Astrocyte (in vitro differentiated cells and primary cell): ENCODE results near the gene CHD3. TPM values are rescaled to one million over a fixed set of nuclear protein-coding genes. Genes with fewer than 3 reads are reported as not detected.

ENCODE experiments used
- DNase-seq: peaks from one replicate; pipeline ENCODE4 v3.0.0-alpha.2; 2010; ENCODE audit warnings: low read depth
- FAIRE-seq: peaks from 2 replicates; lab custom pipeline; 2011; peaks lifted over from hg19 to GRCh38; lab: Jason Lieb, UNC
- H2AFZ ChIP-seq: 2 replicates; pipeline ENCODE4 v1.6.0; 2012; ENCODE audit warnings: low read depth, low read length, inconsistent platforms
- H3K27ac ChIP-seq: 2 replicates; pipeline ENCODE4 v1.5.1; 2011; ENCODE audit warnings: low read depth, low read length, inconsistent platforms
- H3K27me3 ChIP-seq: 2 replicates; pipeline ENCODE4 v1.6.0; 2011; ENCODE audit warnings: low read length, inconsistent platforms; ENCODE audit not compliant: insufficient read depth
- H3K36me3 ChIP-seq: 2 replicates; pipeline ENCODE4 v1.5.1; 2011; ENCODE audit warnings: low read length, inconsistent platforms; ENCODE audit not compliant: insufficient read depth
- H3K4me1 ChIP-seq: 2 replicates; pipeline ENCODE4 v1.5.1; 2011; ENCODE audit warnings: low read length, inconsistent platforms; ENCODE audit not compliant: insufficient read depth
- H3K4me2 ChIP-seq: 2 replicates; pipeline ENCODE4 v1.6.0; 2012; ENCODE audit warnings: low read length, inconsistent platforms
- H3K4me3 ChIP-seq: 2 replicates; pipeline ENCODE4 v1.5.1; 2011; ENCODE audit warnings: low read depth, mild to moderate bottlenecking, low read length, inconsistent platforms; ENCODE audit not compliant: insufficient read depth
- H3K79me2 ChIP-seq: 2 replicates; pipeline ENCODE4 v1.6.0; 2012; ENCODE audit warnings: mild to moderate bottlenecking, low read length, inconsistent platforms; ENCODE audit not compliant: insufficient read depth
- H3K9ac ChIP-seq: 2 replicates; pipeline ENCODE4 v1.6.0; 2012; ENCODE audit warnings: mild to moderate bottlenecking, low read length, inconsistent platforms
- H3K9me3 ChIP-seq: 2 replicates; pipeline ENCODE4 v1.5.1; 2012; ENCODE audit warnings: low read depth, mild to moderate bottlenecking, low read length, inconsistent platforms; ENCODE audit not compliant: insufficient read depth
- H4K20me1 ChIP-seq: 2 replicates; pipeline ENCODE4 v1.6.0; 2012; ENCODE audit warnings: low read length, inconsistent platforms; ENCODE audit not compliant: insufficient read depth
- H3K27ac Mint-ChIP-seq: one replicate; pipeline ENCODE4 v1.8.0; 2021; ENCODE audit warnings: mild to moderate bottlenecking, mixed read lengths; ENCODE audit not compliant: unreplicated experiment
- H3K27me3 Mint-ChIP-seq: one replicate; pipeline ENCODE4 v1.8.0; 2021; ENCODE audit warnings: low read depth, mixed read lengths; ENCODE audit not compliant: unreplicated experiment
- H3K36me3 Mint-ChIP-seq: one replicate; pipeline ENCODE4 v1.8.0; 2021; ENCODE audit warnings: low read depth, mixed read lengths; ENCODE audit not compliant: unreplicated experiment
- H3K4me1 Mint-ChIP-seq: one replicate; pipeline ENCODE4 v1.8.0; 2021; ENCODE audit warnings: low read depth, mixed read lengths; ENCODE audit not compliant: unreplicated experiment
- H3K4me3 Mint-ChIP-seq: one replicate; pipeline ENCODE4 v1.8.0; 2021; ENCODE audit warnings: mild to moderate bottlenecking, moderate library complexity, mixed read lengths; ENCODE audit not compliant: unreplicated experiment
- H3K9me3 Mint-ChIP-seq: one replicate; pipeline ENCODE4 v1.8.0; 2021; ENCODE audit warnings: mild to moderate bottlenecking, mixed read lengths; ENCODE audit not compliant: unreplicated experiment
- EZH2 ChIP-seq: IDR thresholded peaks from 2 replicates; pipeline ENCODE4 v1.6.1; 2012; ENCODE audit warnings: mild to moderate bottlenecking, low read length, inconsistent platforms; ENCODE audit not compliant: insufficient read depth
- total RNA-seq: library from RNA; stranded (reverse); gene quantifications from 2 replicates; pipeline ENCODE4 v1.2.1, GENCODE V29; 2021
- TF ChIP-seq, protein P1 (sequence below): IDR thresholded peaks from 2 replicates; pipeline ENCODE4 v1.5.1; 2011; ENCODE audit warnings: low read depth, mild to moderate bottlenecking, inconsistent platforms, low read length, moderate library complexity; ENCODE audit not compliant: insufficient read depth

CHD3 gene
- total RNA-seq, 1 donor from 2014 or later: 111 TPM

DNA sequence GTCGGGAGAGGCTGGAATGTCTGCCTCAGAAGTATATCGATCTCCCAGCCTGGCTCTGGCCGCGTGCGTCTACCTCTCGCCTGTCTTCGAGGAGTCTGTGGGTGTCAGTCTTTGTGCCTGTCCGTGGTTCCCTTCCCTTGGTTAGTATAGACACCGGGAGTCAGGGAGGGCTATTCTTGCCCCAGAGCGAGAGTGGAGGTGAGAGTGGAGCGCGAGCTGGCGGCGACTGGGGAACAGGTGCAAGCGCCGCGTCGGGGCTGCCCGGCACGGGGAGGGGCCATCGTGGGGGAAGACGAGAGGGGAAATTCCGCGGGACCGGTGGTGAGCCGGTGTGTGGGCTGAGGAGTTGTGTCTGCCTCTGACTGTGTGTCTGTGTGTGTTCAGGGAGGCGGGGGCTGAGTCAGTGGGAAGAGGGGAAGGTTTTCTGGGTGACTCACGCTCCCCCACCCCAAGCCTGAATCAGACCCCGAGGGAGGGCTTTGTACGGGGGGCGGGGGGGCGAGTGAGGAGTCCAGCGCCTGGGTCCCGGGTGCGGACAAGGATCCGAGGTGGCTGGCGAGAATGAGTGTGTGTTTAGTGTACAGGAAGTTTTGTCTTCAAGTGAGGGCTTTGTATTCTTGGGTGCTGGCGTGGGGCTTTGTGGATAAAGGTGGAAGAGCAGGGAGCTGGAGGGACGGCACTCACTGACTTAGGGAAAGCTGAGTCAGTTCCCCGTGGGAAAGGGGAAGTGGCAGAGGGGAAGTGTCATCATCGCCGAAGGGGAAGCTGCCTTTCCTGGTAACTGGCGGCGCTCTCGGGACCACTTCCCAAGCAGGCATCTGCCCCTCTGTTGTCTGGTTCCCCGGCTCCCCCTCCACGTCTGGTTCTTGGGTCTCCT, 46.0 kb upstream of the CHD3 start:
- peaks cover 47% of the 10 kb centered on the region for H4K20me1 ChIP-seq
- H3K9ac ChIP-seq: peak overlapping the region; percentile 100
- Mint-ChIP-seq H3K27me3 (no peaks in the 10 kb centered on the region), H3K9me3 (no peaks in the 10 kb centered on the region), H3K4me1 (peaks cover 39% of the 10 kb centered on the region), H3K36me3 (peaks cover 4% of the 10 kb centered on the region), H3K27ac (peak overlapping the region; percentile 100), H3K4me3 (peak overlapping the region; percentile 95)
- H3K27ac ChIP-seq: peak overlapping the region; percentile 100
- TF ChIP-seq, protein P1, sequence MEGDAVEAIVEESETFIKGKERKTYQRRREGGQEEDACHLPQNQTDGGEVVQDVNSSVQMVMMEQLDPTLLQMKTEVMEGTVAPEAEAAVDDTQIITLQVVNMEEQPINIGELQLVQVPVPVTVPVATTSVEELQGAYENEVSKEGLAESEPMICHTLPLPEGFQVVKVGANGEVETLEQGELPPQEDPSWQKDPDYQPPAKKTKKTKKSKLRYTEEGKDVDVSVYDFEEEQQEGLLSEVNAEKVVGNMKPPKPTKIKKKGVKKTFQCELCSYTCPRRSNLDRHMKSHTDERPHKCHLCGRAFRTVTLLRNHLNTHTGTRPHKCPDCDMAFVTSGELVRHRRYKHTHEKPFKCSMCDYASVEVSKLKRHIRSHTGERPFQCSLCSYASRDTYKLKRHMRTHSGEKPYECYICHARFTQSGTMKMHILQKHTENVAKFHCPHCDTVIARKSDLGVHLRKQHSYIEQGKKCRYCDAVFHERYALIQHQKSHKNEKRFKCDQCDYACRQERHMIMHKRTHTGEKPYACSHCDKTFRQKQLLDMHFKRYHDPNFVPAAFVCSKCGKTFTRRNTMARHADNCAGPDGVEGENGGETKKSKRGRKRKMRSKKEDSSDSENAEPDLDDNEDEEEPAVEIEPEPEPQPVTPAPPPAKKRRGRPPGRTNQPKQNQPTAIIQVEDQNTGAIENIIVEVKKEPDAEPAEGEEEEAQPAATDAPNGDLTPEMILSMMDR: no peak
- TF ChIP-seq EZH2: no peak
- DNase-seq: peak; percentile 95
- H3K9me3 ChIP-seq: no peaks in the 10 kb centered on the region
- H3K36me3 ChIP-seq: no peaks in the 10 kb centered on the region
- peak overlapping the region; percentile 85 for H3K4me3 ChIP-seq
- no peaks in the 10 kb centered on the region for H3K27me3 ChIP-seq
- FAIRE-seq: no peak
- H3K79me2 ChIP-seq: peaks cover 55% of the 10 kb centered on the region
- H3K4me2 ChIP-seq: peak overlapping the region; percentile 99
- peaks cover 46% of the 10 kb centered on the region for H3K4me1 ChIP-seq
- H2AFZ ChIP-seq: no peak overlapping the region

DNA sequence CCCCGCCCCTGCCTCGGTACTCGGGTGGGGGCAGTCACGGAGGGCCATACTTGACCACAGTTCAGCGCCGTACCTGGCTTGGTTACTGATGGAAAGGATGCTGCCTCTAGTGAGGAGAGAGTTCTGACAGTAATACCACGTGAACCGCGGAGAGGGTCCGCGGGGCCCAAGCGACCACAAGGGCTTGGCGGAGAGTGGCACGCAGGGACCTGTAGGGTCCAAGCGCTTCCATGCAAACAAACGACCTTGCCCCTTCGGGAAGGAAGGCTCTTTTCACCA, 45.4 kb upstream of the CHD3 start:
- no peak for TF ChIP-seq EZH2
- TF ChIP-seq, protein P1: no peak
- Histone ChIP-seq H3K9ac (peak overlapping the region; percentile 100), H3K27me3 (no peaks in the 10 kb centered on the region), H2AFZ (no peak overlapping the region), H4K20me1 (peaks cover 47% of the 10 kb centered on the region), H3K9me3 (no peaks in the 10 kb centered on the region), H3K36me3 (no peaks in the 10 kb centered on the region), H3K79me2 (peaks cover 55% of the 10 kb centered on the region), H3K4me2 (peak overlapping the region; percentile 99), H3K4me3 (peak overlapping the region; percentile 85), H3K4me1 (peaks cover 42% of the 10 kb centered on the region), H3K27ac (peak overlapping the region; percentile 100)
- Mint-ChIP-seq H3K36me3 (peaks cover 4% of the 10 kb centered on the region), H3K27ac (peak overlapping the region; percentile 100), H3K4me1 (peaks cover 38% of the 10 kb centered on the region), H3K4me3 (peak overlapping the region; percentile 95), H3K9me3 (no peaks in the 10 kb centered on the region), H3K27me3 (no peaks in the 10 kb centered on the region)
- FAIRE-seq (no peak), DNase-seq (no peak)
